Germinal center (tissue), 1 donor: ENCODE measurements around the gene TEX44.

Experiments
- DNase-seq: peaks from one replicate; pipeline ENCODE4 v3.0.0; 2012; ENCODE audit warnings: mixed read lengths, low spot score

Gene TEX44

GRCh38 chr2:231633241-231633976 lies 40.7 kb downstream of the TEX44 start:
- DNase-seq = no peak

- DNase-seq = no peak
These were observed 41.7 kb downstream of the TEX44 start for GRCh38 chr2:231634412-231634811.

- DNase-seq = no peak
These were observed 42.5 kb downstream of the TEX44 start for GRCh38 chr2:231634951-231635875.

GRCh38 chr2:231640241-231640640 lies 47.6 kb downstream of the TEX44 start:
- DNase-seq = no peak

- DNase-seq = no peak
These were observed 48.0 kb downstream of the TEX44 start for GRCh38 chr2:231640641-231641111.

GRCh38 chr2:231642631-231643494 lies 50.2 kb downstream of the TEX44 start:
- DNase-seq = no peak

- DNase-seq = no peak
These were observed 50.8 kb downstream of the TEX44 start for GRCh38 chr2:231643495-231643888.
